Brain microvascular endothelial cell (primary cell): ENCODE data around the gene TMEM132D.

Experiments
- DNase-seq: peaks from one replicate; pipeline ENCODE4 v3.0.0-alpha.2; 2020
- H3K27ac ChIP-seq: fragments of 250-450 bp; sonication (Bioruptor Pico); 2 replicates; pipeline ENCODE4 v1.5.1; 2020; ENCODE audit warnings: mild to moderate bottlenecking, moderate library complexity
- H3K27me3 ChIP-seq: fragments of 250-450 bp; sonication (Bioruptor Pico); replicated peaks from 2 replicates; pipeline ENCODE4 v1.5.1; 2020; ENCODE audit warnings: mild to moderate bottlenecking
- H3K36me3 ChIP-seq: fragments of 250-450 bp; sonication (Bioruptor Pico); replicated peaks from 2 replicates; pipeline ENCODE4 v1.5.1; 2020; ENCODE audit warnings: mild to moderate bottlenecking
- H3K4me3 ChIP-seq: 2 replicates; pipeline ENCODE4 v1.5.1; 2011; ENCODE audit warnings: low read depth, mild to moderate bottlenecking, control low read depth, low read length, moderate library complexity
- CTCF ChIP-seq: IDR thresholded peaks from 2 replicates; pipeline ENCODE4 v1.5.1; 2011; ENCODE audit warnings: low read depth, mild to moderate bottlenecking, moderate library complexity, low read length, control low read depth, inconsistent platforms; ENCODE audit errors: missing control alignments
- in situ Hi-C: cut with HindIII; loops from 2 replicates; pipeline ENCODE4 v1.10.0; 2017; ENCODE audit warnings: low sequenced_read_pairs, low pct_ligation_motif_present

Gene TMEM132D

GRCh38 chr12:129672110-129672509 is 231.7 kb downstream of the TMEM132D start:
- TF ChIP-seq CTCF, result no peak
- Histone ChIP-seq H3K4me3 (no peak overlapping the region), H3K27me3 (no peaks in the 10 kb centered on the region), H3K27ac (no peak overlapping the region), H3K36me3 (no peaks in the 10 kb centered on the region)
- DNase-seq, result no peak
- in situ Hi-C loops, result no loop called here

- in situ Hi-C loops, result no loop called here
- peak overlapping the region; percentile 18 for H3K27ac ChIP-seq
- TF ChIP-seq CTCF, result no peak
These were observed 233.4 kb downstream of the TMEM132D start for GRCh38 chr12:129670256-129670920.

GRCh38 chr12:129665414-129665813 is 238.4 kb downstream of the TMEM132D start:
- Histone ChIP-seq H3K27ac (no peak overlapping the region), H3K36me3 (no peaks in the 10 kb centered on the region), H3K27me3 (no peaks in the 10 kb centered on the region), H3K4me3 (no peak overlapping the region)
- no peak for DNase-seq
- TF ChIP-seq CTCF, result no peak
- in situ Hi-C loops, result no loop called here

More at GRCh38 chr12:129670256-129670920, 233.4 kb downstream of the TMEM132D start:
- H3K36me3 ChIP-seq, result no peaks in the 10 kb centered on the region
- H3K27me3 ChIP-seq, result no peaks in the 10 kb centered on the region
- peak; percentile 54 for DNase-seq
- H3K4me3 ChIP-seq, result no peak overlapping the region

GRCh38 chr12:129662234-129662633 is 241.6 kb downstream of the TMEM132D start:
- DNase-seq, result no peak
- Histone ChIP-seq H3K4me3 (no peak overlapping the region), H3K27me3 (no peaks in the 10 kb centered on the region), H3K27ac (no peak overlapping the region), H3K36me3 (no peaks in the 10 kb centered on the region)
- in situ Hi-C loops, result no loop called here
- TF ChIP-seq CTCF, result no peak

- DNase-seq, result no peak
- in situ Hi-C loops, result no loop called here
- H3K27me3 ChIP-seq, result no peaks in the 10 kb centered on the region
- no peak for TF ChIP-seq CTCF
- no peaks in the 10 kb centered on the region for H3K36me3 ChIP-seq
- H3K4me3 ChIP-seq, result no peak overlapping the region
- H3K27ac ChIP-seq, result no peak overlapping the region
These were observed 242.9 kb downstream of the TMEM132D start for GRCh38 chr12:129660946-129661345.
